A673 (cell line): Measurements from ENCODE around the gene STEAP3. TPM values are rescaled to one million over a fixed set of nuclear protein-coding genes. Genes with fewer than 3 reads are reported as not detected.

ENCODE experiments used
- BruUV-seq: library from RNA; stranded (reverse); fragments of 400-500 nt; replicated peaks from 2 replicates; lab custom pipeline; 2021; lab: Mats Ljungman, UMichigan
- CTCF ChIA-PET: fragments of 300-600 bp; sonication (Branson Sonifier 250); formaldehyde crosslinking; loops from one replicate; lab custom pipeline; 2022; ENCODE audit warnings: antibody characterized with exemption; lab: Charles Lee
- POLR2A ChIA-PET: fragments of 300-600 bp; sonication (Branson Sonifier 250); formaldehyde crosslinking; loops from one replicate; lab custom pipeline; 2022; ENCODE audit warnings: antibody characterized with exemption; ENCODE audit not compliant: low non-redundant PET; lab: Charles Lee
- DNase-seq: peaks from one replicate; pipeline ENCODE4 v3.0.0-alpha.2; 2015; ENCODE audit warnings: low spot score
- H3K27ac ChIP-seq: fragments of 200-600 bp; sonication (generic); 2 replicates; pipeline ENCODE4 v1.5.1; 2016; ENCODE audit warnings: mixed run types, low read depth, mild to moderate bottlenecking, mixed read lengths, antibody characterized with exemption, low read length; ENCODE audit not compliant: poor library complexity, severe bottlenecking
- H3K27me3 ChIP-seq: fragments of 200-600 bp; sonication (generic); replicated peaks from 2 replicates; pipeline ENCODE4 v1.6.1; 2017; ENCODE audit warnings: mixed run types, low read depth, mild to moderate bottlenecking, mixed read lengths, antibody characterized with exemption, low read length; ENCODE audit not compliant: insufficient read depth, poor library complexity
- H3K36me3 ChIP-seq: fragments of 200-600 bp; sonication (generic); 2 replicates; pipeline ENCODE4 v1.6.1; 2016; ENCODE audit warnings: mixed run types, mild to moderate bottlenecking, mixed read lengths, antibody characterized with exemption, low read length; ENCODE audit not compliant: insufficient read depth, poor library complexity, severe bottlenecking
- H3K4me1 ChIP-seq: fragments of 200-600 bp; sonication (generic); 2 replicates; pipeline ENCODE4 v1.6.1; 2017; ENCODE audit warnings: mixed run types, mild to moderate bottlenecking, mixed read lengths, antibody characterized with exemption, low read length; ENCODE audit not compliant: insufficient read depth, poor library complexity, severe bottlenecking
- H3K4me3 ChIP-seq: fragments of 200-600 bp; sonication (generic); 2 replicates; pipeline ENCODE4 v1.5.1; 2016; ENCODE audit warnings: low read depth, mixed run types, mild to moderate bottlenecking, mixed read lengths, low read length; ENCODE audit not compliant: poor library complexity, severe bottlenecking
- H3K9me3 ChIP-seq: fragments of 200-600 bp; sonication (generic); 2 replicates; pipeline ENCODE4 v1.6.1; 2016; ENCODE audit warnings: mixed run types, low read depth, mild to moderate bottlenecking, mixed read lengths, antibody characterized with exemption, low read length; ENCODE audit not compliant: poor library complexity, severe bottlenecking
- EZH2 ChIP-seq: fragments of 200-600 bp; sonication (generic); IDR thresholded peaks from 2 replicates; pipeline ENCODE4 v1.6.1; 2017; ENCODE audit warnings: borderline replicate concordance, low read depth, mild to moderate bottlenecking, mixed read lengths, antibody characterized with exemption, low read length; ENCODE audit not compliant: poor library complexity, severe bottlenecking
- intact Hi-C: fragments of 100-400 bp; cut with micrococcal nuclease; formaldehyde crosslinking; loops from one replicate; pipeline ENCODE4 v1.10.0; 2022; ENCODE audit not compliant: unreplicated experiment
- total RNA-seq: library from RNA; stranded (reverse); gene quantifications from 2 replicates; pipeline ENCODE4 v1.2.3, GENCODE V29; 2021
- TF ChIP-seq, protein P1 (sequence below): fragments of 300-800, 200-600 bp; sonication (generic); conservative IDR thresholded peaks from 2 replicates; pipeline ENCODE4 v1.5.1; 2017; ENCODE audit warnings: low read depth, mild to moderate bottlenecking, antibody characterized with exemption, low read length, moderate library complexity, mixed read lengths

Gene STEAP3
- total RNA-seq, 1 experiment from 2014 or later = 20.3 TPM

- H3K27me3 ChIP-seq = no peaks in the 10 kb centered on the region
- no peak overlapping the region for H3K4me3 ChIP-seq
- intact Hi-C loops = no loop called here
- CTCF ChIA-PET = interaction anchor here (0.6 kb wide), 1 partner anchor 49 kb away, joined by 9 read pairs; no protein-coding TSS in a partner anchor
- H3K36me3 ChIP-seq = no peaks in the 10 kb centered on the region
- TF ChIP-seq EZH2 = no peak
- TF ChIP-seq, protein P1, sequence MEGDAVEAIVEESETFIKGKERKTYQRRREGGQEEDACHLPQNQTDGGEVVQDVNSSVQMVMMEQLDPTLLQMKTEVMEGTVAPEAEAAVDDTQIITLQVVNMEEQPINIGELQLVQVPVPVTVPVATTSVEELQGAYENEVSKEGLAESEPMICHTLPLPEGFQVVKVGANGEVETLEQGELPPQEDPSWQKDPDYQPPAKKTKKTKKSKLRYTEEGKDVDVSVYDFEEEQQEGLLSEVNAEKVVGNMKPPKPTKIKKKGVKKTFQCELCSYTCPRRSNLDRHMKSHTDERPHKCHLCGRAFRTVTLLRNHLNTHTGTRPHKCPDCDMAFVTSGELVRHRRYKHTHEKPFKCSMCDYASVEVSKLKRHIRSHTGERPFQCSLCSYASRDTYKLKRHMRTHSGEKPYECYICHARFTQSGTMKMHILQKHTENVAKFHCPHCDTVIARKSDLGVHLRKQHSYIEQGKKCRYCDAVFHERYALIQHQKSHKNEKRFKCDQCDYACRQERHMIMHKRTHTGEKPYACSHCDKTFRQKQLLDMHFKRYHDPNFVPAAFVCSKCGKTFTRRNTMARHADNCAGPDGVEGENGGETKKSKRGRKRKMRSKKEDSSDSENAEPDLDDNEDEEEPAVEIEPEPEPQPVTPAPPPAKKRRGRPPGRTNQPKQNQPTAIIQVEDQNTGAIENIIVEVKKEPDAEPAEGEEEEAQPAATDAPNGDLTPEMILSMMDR = no peak
- POLR2A ChIA-PET = no interaction called here
- no peak overlapping the region for H3K27ac ChIP-seq
- BruUV-seq = no TSS peak
- H3K9me3 ChIP-seq = no peaks in the 10 kb centered on the region
- no peak for DNase-seq
- peaks cover 25% of the 10 kb centered on the region for H3K4me1 ChIP-seq
Observed at GRCh38 chr2:119236796-119237195, 13.2 kb downstream of the STEAP3 start.

GRCh38 chr2:119240311-119241204 is 16.9 kb downstream of the STEAP3 start:
- H3K36me3 ChIP-seq = no peaks in the 10 kb centered on the region
- CTCF ChIA-PET = no interaction called here
- DNase-seq = peak; percentile 33
- peaks cover 10% of the 10 kb centered on the region for H3K4me1 ChIP-seq
- POLR2A ChIA-PET = no interaction called here
- no peaks in the 10 kb centered on the region for H3K9me3 ChIP-seq
- no TSS peak for BruUV-seq
- no peak for TF ChIP-seq EZH2
- TF ChIP-seq, protein P1 = no peak
- H3K27me3 ChIP-seq = no peaks in the 10 kb centered on the region
- H3K27ac ChIP-seq = no peak overlapping the region
- intact Hi-C loops = no loop called here
- no peak overlapping the region for H3K4me3 ChIP-seq

DNA sequence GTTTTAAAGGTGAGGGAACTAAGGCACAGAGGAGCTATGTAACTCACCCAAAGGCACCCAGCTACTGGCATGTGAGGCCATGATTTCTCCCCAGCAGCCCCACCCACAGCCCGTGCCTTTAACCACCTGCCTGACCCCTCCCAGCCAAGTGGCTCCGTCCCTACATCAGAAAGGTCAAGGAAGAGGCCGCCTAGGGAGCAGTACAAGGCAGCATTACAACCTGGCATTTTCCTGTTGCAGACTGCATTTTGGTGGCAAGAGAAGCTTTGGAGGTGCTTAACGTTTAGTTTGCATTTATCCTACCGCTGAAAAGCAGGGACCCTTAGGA is 17.5 kb downstream of the STEAP3 start:
- no TSS peak for BruUV-seq
- Histone ChIP-seq H3K4me1 (peaks cover 10% of the 10 kb centered on the region), H3K36me3 (peaks cover 4% of the 10 kb centered on the region), H3K9me3 (no peaks in the 10 kb centered on the region), H3K27ac (no peak overlapping the region), H3K27me3 (no peaks in the 10 kb centered on the region), H3K4me3 (no peak overlapping the region)
- POLR2A ChIA-PET = no interaction called here
- intact Hi-C loops = no loop called here
- TF ChIP-seq, protein P1 = no peak
- no peak for TF ChIP-seq EZH2
- CTCF ChIA-PET = interaction anchor here (0.6 kb wide), 1 partner anchor 870 kb away, joined by 16 read pairs; no protein-coding TSS in a partner anchor
- DNase-seq = no peak
